Subcutaneous abdominal adipose tissue (tissue), 5 donors: ENCODE results near the gene ZBTB44.

Experiments
- H3K27ac ChIP-seq: one replicate; pipeline ENCODE4 v1.7.0; 2013; ENCODE audit warnings: low read depth, mild to moderate bottlenecking, inconsistent platforms, low read length, moderate library complexity
- H3K27me3 ChIP-seq, 5 donors: one replicate each; pipeline ENCODE4 v1.7.0; 2013; ENCODE audit warnings: low read length in 5 of 5, inconsistent platforms in 1 of 5; ENCODE audit not compliant: control insufficient read depth in 5 of 5, insufficient read depth in 4 of 5
- H3K36me3 ChIP-seq, 5 donors: one replicate each; pipeline ENCODE4 v1.7.0; 2013; ENCODE audit warnings: low read length in 5 of 5; ENCODE audit not compliant: control insufficient read depth in 5 of 5, insufficient read depth in 5 of 5
- H3K4me1 ChIP-seq, 5 donors: one replicate each; pipeline ENCODE4 v1.7.0; 2013; ENCODE audit warnings: low read length in 5 of 5, mild to moderate bottlenecking in 3 of 5, moderate library complexity in 1 of 5; ENCODE audit not compliant: control insufficient read depth in 5 of 5, insufficient read depth in 5 of 5
- H3K4me3 ChIP-seq, 5 donors: one replicate each; pipeline ENCODE4 v1.7.0; 2013; ENCODE audit warnings: low read length in 5 of 5, low read depth in 1 of 5
- H3K9ac ChIP-seq, 5 donors: one replicate each; pipeline ENCODE4 v1.7.0; 2013; ENCODE audit warnings: low read length in 5 of 5, mild to moderate bottlenecking in 4 of 5, moderate library complexity in 3 of 5
- H3K9me3 ChIP-seq, 5 donors: one replicate each; pipeline ENCODE4 v1.7.0; 2013; ENCODE audit warnings: low read length in 5 of 5; ENCODE audit not compliant: control insufficient read depth in 5 of 5
- donor health status: healthy.
- donor health status: healthy.
- donor health status: healthy.
- donor health status: healthy.
- donor health status: healthy.

ZBTB44 gene

DNA sequence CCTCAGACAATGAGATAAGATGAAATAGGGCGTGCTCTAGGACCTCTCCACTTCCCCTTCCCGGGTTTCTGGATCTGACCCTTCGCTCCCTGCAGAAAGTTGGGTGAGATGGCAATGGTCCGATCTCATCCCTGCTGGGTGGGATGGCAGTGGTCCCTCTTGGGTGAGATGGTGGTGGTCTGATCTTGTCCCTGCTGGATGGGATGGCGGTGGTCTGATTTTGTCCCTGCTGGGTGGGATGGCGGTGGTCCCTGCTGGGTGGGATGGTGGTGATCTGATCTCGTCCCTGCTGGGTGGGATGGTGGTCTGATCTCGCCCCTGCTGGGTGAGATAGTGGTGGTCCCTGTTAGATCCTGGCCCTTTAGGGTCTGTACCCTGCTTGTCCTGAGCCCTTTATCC is 133.8 kb downstream of the ZBTB44 start:
- H3K27ac ChIP-seq, result no peak overlapping the region
- H3K4me1 ChIP-seq, result peaks cover 0 to 39% (median 18%) of the 10 kb centered on the region in 5 donors
- H3K27me3 ChIP-seq, result no peaks in the 10 kb centered on the region
- no peak overlapping the region for H3K9ac ChIP-seq
- no peak overlapping the region for H3K4me3 ChIP-seq
- no peaks in the 10 kb centered on the region for H3K9me3 ChIP-seq
- no peaks in the 10 kb centered on the region for H3K36me3 ChIP-seq

DNA sequence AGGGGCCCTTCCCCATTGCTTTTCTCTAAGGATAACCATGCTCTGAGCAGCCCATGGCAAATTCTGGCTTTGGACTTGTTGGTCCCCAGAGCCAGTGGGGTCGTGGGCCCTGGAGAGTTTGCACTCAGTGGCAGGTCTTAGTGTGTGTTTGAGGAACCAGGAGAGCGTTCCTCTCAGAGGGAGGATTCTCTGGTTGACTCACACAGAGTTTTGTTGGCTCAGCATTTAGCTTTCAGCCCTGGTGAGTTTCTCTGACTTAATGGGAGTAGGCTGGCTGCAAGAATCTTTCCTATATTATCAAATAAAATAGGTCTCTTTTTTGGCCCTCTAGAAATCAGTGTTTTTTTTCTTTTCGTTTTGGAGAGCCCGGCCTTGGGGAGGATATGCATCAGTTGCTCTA is 134.2 kb downstream of the ZBTB44 start:
- H3K36me3 ChIP-seq, result no peaks in the 10 kb centered on the region
- H3K27me3 ChIP-seq, result no peaks in the 10 kb centered on the region
- no peak overlapping the region for H3K9ac ChIP-seq
- H3K27ac ChIP-seq, result no peak overlapping the region
- no peaks in the 10 kb centered on the region for H3K9me3 ChIP-seq
- H3K4me1 ChIP-seq, result peaks cover 0 to 39% (median 18%) of the 10 kb centered on the region in 5 donors
- H3K4me3 ChIP-seq, result no peak overlapping the region

DNA sequence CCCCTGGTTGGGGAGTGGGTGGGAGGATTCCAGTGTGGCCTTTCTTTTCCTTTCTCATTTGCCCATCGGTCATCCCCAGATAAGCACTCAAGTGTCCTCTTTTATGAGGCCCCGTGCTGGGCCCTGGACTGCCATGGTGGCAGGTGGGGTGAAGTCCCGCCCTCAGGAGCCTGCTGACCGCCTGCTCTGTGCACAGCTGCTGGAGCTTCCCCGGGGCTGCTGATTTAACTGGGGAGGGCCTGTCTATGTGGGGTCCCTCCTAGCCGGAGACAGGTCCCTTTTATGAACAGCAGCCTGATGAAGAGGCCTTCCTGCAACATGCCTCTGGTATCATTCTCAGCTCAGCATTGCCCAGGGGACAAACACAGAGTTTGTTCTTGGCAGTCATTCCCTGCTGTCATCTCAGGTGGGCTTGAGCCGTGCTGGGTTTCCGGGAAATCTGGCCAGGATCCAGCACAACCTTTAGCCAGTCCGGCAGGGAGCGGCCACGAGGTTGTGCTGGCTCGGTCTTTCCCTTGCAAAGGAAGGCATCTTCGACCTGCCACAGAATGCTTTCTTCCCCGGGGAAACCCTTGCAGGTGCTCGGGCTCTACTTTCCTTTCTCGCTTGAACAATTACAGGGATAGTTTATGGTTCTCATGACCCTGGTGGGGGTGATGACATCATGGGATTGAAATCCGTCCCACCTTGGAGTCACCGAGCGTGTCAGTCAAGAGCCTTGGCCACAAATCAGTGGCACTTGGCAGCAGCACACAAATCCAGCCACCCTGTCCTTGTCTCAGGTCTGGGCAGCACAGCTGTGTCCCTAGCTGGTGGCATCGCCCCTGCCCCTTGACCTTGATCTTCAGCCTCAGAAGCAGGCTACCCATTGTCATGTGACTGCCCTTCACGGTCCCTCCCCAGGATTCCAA is 135.1 kb downstream of the ZBTB44 start:
- H3K36me3 ChIP-seq, result no peaks in the 10 kb centered on the region
- no peak overlapping the region for H3K4me3 ChIP-seq
- H3K4me1 ChIP-seq, result peaks cover 0 to 39% (median 18%) of the 10 kb centered on the region in 5 donors
- peaks cover 0 to 5% (median 3%) of the 10 kb centered on the region in 5 donors for H3K9me3 ChIP-seq
- H3K9ac ChIP-seq, result no peak overlapping the region
- no peaks in the 10 kb centered on the region for H3K27me3 ChIP-seq
- no peak overlapping the region for H3K27ac ChIP-seq

DNA sequence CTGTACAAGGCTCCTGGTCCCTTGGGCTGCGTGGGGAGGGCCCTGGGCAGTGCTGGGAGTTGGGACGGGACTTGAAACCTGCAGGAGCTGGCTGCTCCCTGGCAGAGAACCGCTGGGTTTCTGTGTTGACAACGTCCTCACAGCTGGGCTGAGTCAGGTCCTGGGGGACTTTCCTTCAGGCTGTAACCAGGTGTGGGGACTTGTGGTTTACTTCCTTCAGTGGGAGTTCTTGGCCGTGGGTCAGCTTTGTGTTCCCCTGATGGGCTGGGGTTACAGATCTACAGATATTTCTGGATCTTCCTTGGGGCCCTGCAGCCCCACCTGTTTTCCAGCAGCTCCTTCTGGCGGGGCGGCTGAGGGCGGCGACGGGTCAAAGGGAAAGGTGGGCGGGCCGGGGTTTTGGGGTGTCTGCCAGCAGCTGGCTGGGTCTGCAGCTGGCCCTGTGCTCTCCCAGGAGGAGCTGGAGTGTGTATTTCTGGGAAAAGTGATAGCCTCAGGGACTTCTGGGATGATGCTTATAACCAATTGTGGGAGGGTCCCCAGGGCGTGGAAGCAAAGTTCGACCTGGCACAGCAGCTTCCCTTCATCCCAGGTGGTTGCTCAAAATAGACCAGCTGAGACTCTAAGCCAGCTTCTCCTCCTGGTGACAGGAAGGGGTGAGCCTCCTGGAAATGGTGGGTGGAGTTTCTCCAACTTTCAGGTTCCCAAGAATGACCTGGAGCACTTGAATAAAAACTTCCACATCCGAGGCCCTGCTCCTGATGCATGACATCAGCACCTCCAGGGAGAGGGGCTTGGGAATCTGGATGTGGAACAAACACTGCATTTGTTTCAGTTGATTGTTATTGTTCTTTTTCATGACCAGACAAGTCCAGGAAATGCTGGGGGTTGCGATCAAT is 136.0 kb downstream of the ZBTB44 start:
- no peaks in the 10 kb centered on the region for H3K27me3 ChIP-seq
- no peaks in the 10 kb centered on the region for H3K36me3 ChIP-seq
- peaks cover 0 to 39% (median 18%) of the 10 kb centered on the region in 5 donors for H3K4me1 ChIP-seq
- H3K27ac ChIP-seq, result no peak overlapping the region
- no peak overlapping the region for H3K4me3 ChIP-seq
- H3K9me3 ChIP-seq, result peaks cover 0 to 7% (median 5%) of the 10 kb centered on the region in 5 donors
- no peak overlapping the region for H3K9ac ChIP-seq

DNA sequence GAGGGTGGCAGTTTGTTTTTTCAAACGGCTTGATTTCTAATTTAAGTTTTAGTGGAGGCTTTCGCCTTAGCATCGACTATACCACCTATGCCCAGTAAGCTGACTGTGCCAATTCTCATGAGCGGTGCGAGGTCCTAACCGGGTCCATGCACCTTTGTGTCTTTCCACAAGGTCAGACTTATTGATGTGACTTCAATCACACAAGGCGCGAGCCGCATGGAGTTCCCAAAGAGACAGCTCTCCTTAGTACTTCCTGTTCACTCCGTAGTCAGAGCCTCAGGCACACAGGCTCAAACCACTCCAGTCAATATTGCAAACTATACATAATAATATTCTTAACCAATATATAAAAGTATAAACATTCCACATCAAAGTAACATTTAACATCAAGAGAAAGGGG is 136.9 kb downstream of the ZBTB44 start:
- H3K4me3 ChIP-seq, result no peak overlapping the region
- H3K36me3 ChIP-seq, result no peaks in the 10 kb centered on the region
- peaks cover 0 to 39% (median 18%) of the 10 kb centered on the region in 5 donors for H3K4me1 ChIP-seq
- no peak overlapping the region for H3K9ac ChIP-seq
- H3K27me3 ChIP-seq, result no peaks in the 10 kb centered on the region
- H3K9me3 ChIP-seq, result peaks cover 0 to 7% (median 5%) of the 10 kb centered on the region in 5 donors
- no peak overlapping the region for H3K27ac ChIP-seq
